Caco-2 (cell line): ENCODE data around the gene SPEM2. TPM values are rescaled to one million over a fixed set of nuclear protein-coding genes. Genes with fewer than 3 reads are reported as not detected.
A peak's percentile ranks its signal among the peaks of the same experiment; 100 is the strongest.

Experiments used
- BruUV-seq: library from RNA; stranded (reverse); fragments of 400-500 nt; replicated peaks from 2 replicates; lab custom pipeline; 2021; lab: Mats Ljungman, UMichigan
- CTCF ChIA-PET: fragments of 300-600 bp; sonication (Branson Sonifier 250); formaldehyde crosslinking; loops from one replicate; lab custom pipeline; 2022; ENCODE audit warnings: antibody characterized with exemption; lab: Charles Lee
- POLR2A ChIA-PET: fragments of 300-600 bp; sonication (Branson Sonifier 250); formaldehyde crosslinking; loops from one replicate; lab custom pipeline; 2022; ENCODE audit warnings: antibody characterized with exemption; lab: Charles Lee
- DNase-seq, 2 experiments: peaks; one replicate each; pipeline versions ENCODE4 v3.0.0 to v3.0.0-alpha.2; 2020 to 2022
- H3K27me3 ChIP-seq: replicated peaks from 2 replicates; pipeline ENCODE4 v1.6.0; 2011; ENCODE audit warnings: low read length; ENCODE audit not compliant: control insufficient read depth, insufficient read depth
- H3K36me3 ChIP-seq: 2 replicates; pipeline ENCODE4 v1.5.1; 2011; ENCODE audit warnings: low read length; ENCODE audit not compliant: control insufficient read depth, insufficient read depth
- H3K4me1 ChIP-seq: fragments of 250-450 bp; sonication (Bioruptor Pico); 2 replicates; pipeline ENCODE4 v1.5.1; 2020; ENCODE audit warnings: mild to moderate bottlenecking
- H3K4me3 ChIP-seq: 2 replicates; pipeline ENCODE4 v1.5.1; 2011; ENCODE audit warnings: low read depth, mild to moderate bottlenecking, control low read depth, low read length
- H3K9me3 ChIP-seq: fragments of 250-450 bp; sonication (Bioruptor Pico); 2 replicates; pipeline ENCODE4 v1.5.1; 2020; ENCODE audit warnings: mild to moderate bottlenecking, moderate library complexity
- H3K27ac Mint-ChIP-seq: one replicate; pipeline ENCODE4 v1.8.0; 2022; ENCODE audit warnings: mixed read lengths; ENCODE audit not compliant: unreplicated experiment
- H3K27me3 Mint-ChIP-seq: one replicate; pipeline ENCODE4 v1.8.0; 2022; ENCODE audit warnings: mixed read lengths; ENCODE audit not compliant: insufficient read depth, unreplicated experiment
- H3K36me3 Mint-ChIP-seq: one replicate; pipeline ENCODE4 v1.8.0; 2022; ENCODE audit warnings: mild to moderate bottlenecking, mixed read lengths; ENCODE audit not compliant: insufficient read depth, unreplicated experiment
- H3K4me1 Mint-ChIP-seq: one replicate; pipeline ENCODE4 v1.8.0; 2022; ENCODE audit warnings: low read depth, mixed read lengths; ENCODE audit not compliant: unreplicated experiment
- H3K4me3 Mint-ChIP-seq: one replicate; pipeline ENCODE4 v1.8.0; 2022; ENCODE audit warnings: mild to moderate bottlenecking, moderate library complexity, mixed read lengths; ENCODE audit not compliant: unreplicated experiment
- H3K9me3 Mint-ChIP-seq: one replicate; pipeline ENCODE4 v1.8.0; 2022; ENCODE audit warnings: mixed read lengths; ENCODE audit not compliant: unreplicated experiment
- CTCF ChIP-seq, 2 experiments: fragments of 200-600 bp in 1 of 2; IDR thresholded peaks; 1 replicate in 1 of 2; 2 replicates in 1 of 2; pipeline versions ENCODE4 v1.5.1 to v1.8.0; 2011 to 2022; ENCODE audit warnings: antibody characterized with exemption in 1 of 2, control low read depth in 1 of 2, inconsistent platforms in 1 of 2, low read depth in 1 of 2, low read length in 1 of 2, mild to moderate bottlenecking in 1 of 2, moderate library complexity in 1 of 2; ENCODE audit not compliant: insufficient read depth in 1 of 2, severe bottlenecking in 1 of 2, unreplicated experiment in 1 of 2
- intact Hi-C: fragments of 100-400 bp; cut with micrococcal nuclease; formaldehyde crosslinking; loops from one replicate; pipeline ENCODE4 v1.10.0; 2022; ENCODE audit not compliant: unreplicated experiment
- total RNA-seq: library from RNA; stranded (reverse); gene quantifications from 2 replicates; pipeline ENCODE4 v1.2.3, GENCODE V29; 2022

The SPEM2 gene
- total RNA-seq, 1 experiment from 2014 or later, result not detected

- ChIA-PET POLR2A (interaction anchor here (0.7 kb wide), 1 partner anchor 202 kb away, joined by 3 read pairs; no protein-coding TSS in a partner anchor), CTCF (interaction anchor here (0.5 to 1.7 kb wide), 2 partner anchors 36 to 63 kb away, joined by 5 to 8 read pairs; no protein-coding TSS in a partner anchor)
- no TSS peak for BruUV-seq
- H3K36me3 ChIP-seq, result no peaks in the 10 kb centered on the region
- Mint-ChIP-seq H3K4me1 (peaks cover 6% of the 10 kb centered on the region), H3K4me3 (peak within 1 kb of the TSS; percentile 89), H3K27me3 (no peaks in the 10 kb centered on the region), H3K27ac (no peak within 1 kb of the TSS), H3K9me3 (no peaks in the 10 kb centered on the region), H3K36me3 (peaks cover 23% of the 10 kb centered on the region)
- no peaks in the 10 kb centered on the region for H3K4me1 ChIP-seq
- intact Hi-C loops, result loop anchor here (5.0 kb wide), 2 partner anchors 82 to 248 kb away; partner anchors contain the start of genes TMEM95, TP53 and WRAP53
- H3K4me3 ChIP-seq, result peak within 1 kb of the TSS; percentile 37
- no peak for TF ChIP-seq CTCF (IDR thresholded peaks at IDR 0.05; ENCODE audit: insufficient read depth in 1 of 2, low read depth in 1 of 2, low read length in 1 of 2, severe bottlenecking in 1 of 2, unreplicated experiment in 1 of 2)
- peak in 1 of 2 experiments; percentile 15 for DNase-seq
- no peaks in the 10 kb centered on the region for H3K9me3 ChIP-seq
- H3K27me3 ChIP-seq, result no peaks in the 10 kb centered on the region
Observed at GRCh38 chr17:7439462-7440112, 14.2 kb downstream of the SPEM2 start, which contains the start of gene FGF11. TSS of gene FGF11 (plus strand) at chr17:7439512. CDS start at chr17:7439621, 109 bp downstream.

GRCh38 chr17:7440113-7440833 is 14.9 kb downstream of the SPEM2 start:
- no peaks in the 10 kb centered on the region for H3K36me3 ChIP-seq
- intact Hi-C loops, result no loop called here
- POLR2A ChIA-PET, result interaction anchor here (0.6 kb wide), 1 partner anchor 85 kb away, joined by 3 read pairs; the partner anchor contains the start of gene TMEM95
- CTCF ChIA-PET, result interaction anchor here (0.5 to 1.7 kb wide), 4 partner anchors 35 to 244 kb away, joined by 3 to 8 read pairs (median 4); no protein-coding TSS in a partner anchor
- no peaks in the 10 kb centered on the region for H3K9me3 Mint-ChIP-seq
- no peaks in the 10 kb centered on the region for H3K27me3 Mint-ChIP-seq
- H3K4me3 ChIP-seq, result peak overlapping the region; percentile 37
- no peak for TF ChIP-seq CTCF (IDR thresholded peaks at IDR 0.05; ENCODE audit: insufficient read depth in 1 of 2, low read depth in 1 of 2, low read length in 1 of 2, severe bottlenecking in 1 of 2, unreplicated experiment in 1 of 2)
- no peaks in the 10 kb centered on the region for H3K4me1 ChIP-seq
- BruUV-seq, result no TSS peak
- H3K36me3 Mint-ChIP-seq, result peaks cover 17% of the 10 kb centered on the region
- H3K4me1 Mint-ChIP-seq, result peaks cover 6% of the 10 kb centered on the region
- no peaks in the 10 kb centered on the region for H3K27me3 ChIP-seq
- DNase-seq, result peak in 1 of 2 experiments; percentile 41
- peak overlapping the region; percentile 89 for H3K4me3 Mint-ChIP-seq
- H3K27ac Mint-ChIP-seq, result no peak overlapping the region
- no peaks in the 10 kb centered on the region for H3K9me3 ChIP-seq

- no peaks in the 10 kb centered on the region for H3K9me3 Mint-ChIP-seq
- peaks cover 6% of the 10 kb centered on the region for H3K4me1 Mint-ChIP-seq
- H3K27me3 Mint-ChIP-seq, result no peaks in the 10 kb centered on the region
- intact Hi-C loops, result no loop called here
- POLR2A ChIA-PET, result no interaction called here
- H3K27ac Mint-ChIP-seq, result no peak overlapping the region
- Histone ChIP-seq H3K9me3 (no peaks in the 10 kb centered on the region), H3K36me3 (no peaks in the 10 kb centered on the region), H3K27me3 (no peaks in the 10 kb centered on the region), H3K4me1 (no peaks in the 10 kb centered on the region), H3K4me3 (no peak overlapping the region)
- no peak for DNase-seq
- peaks cover 13% of the 10 kb centered on the region for H3K36me3 Mint-ChIP-seq
- CTCF ChIA-PET, result interaction anchor here (0.8 to 1.7 kb wide), 2 partner anchors 61 to 120 kb away, joined by 3 to 8 read pairs; no protein-coding TSS in a partner anchor
- no TSS peak for BruUV-seq
- TF ChIP-seq CTCF (IDR thresholded peaks at IDR 0.05; ENCODE audit: insufficient read depth in 1 of 2, low read depth in 1 of 2, low read length in 1 of 2, severe bottlenecking in 1 of 2, unreplicated experiment in 1 of 2), result no peak
- H3K4me3 Mint-ChIP-seq, result peak overlapping the region; percentile 89
Observed at GRCh38 chr17:7440834-7441195, 15.4 kb downstream of the SPEM2 start.
